ENCODE results near the gene RASA3. TPM values are rescaled to one million over a fixed set of nuclear protein-coding genes. Genes with fewer than 3 reads are reported as not detected.
"Not testable (repeated sequence)": the region's sequence is repeated elsewhere in the genome, so short reads cannot be mapped to it uniquely, and the experiment has no call there.

The RASA3 gene
- total and polyA plus RNA-seq, 2 of the 8 experiments (the other 6 are each of a cell fraction or from before 2014, with no cell fraction given) = 7.5 to 21.9 TPM

- POLR2A ChIA-PET (ENCODE audit: partially characterized antibody) = interaction anchor here (1.0 kb wide), 1 partner anchor 14 kb away, joined by 3 read pairs; no protein-coding TSS in a partner anchor
- not testable (repeated sequence) for FAIRE-seq
These were observed 6.3 kb downstream of the RASA3 start for GRCh38 chr13:114126086-114126485.

More at GRCh38 chr13:114126086-114126485, 6.3 kb downstream of the RASA3 start:
- not testable (repeated sequence) for H3K36me3 ChIP-seq (ENCODE audit: control insufficient read depth in 2 of 4, insufficient read depth in 4 of 4, low read length in 3 of 4); H2BK20ac ChIP-seq (ENCODE audit: low read length); H4K5ac ChIP-seq (ENCODE audit: insufficient read length, low read depth, low read length); H3K18ac ChIP-seq (ENCODE audit: extremely low read depth, low read length); DNase-seq (ENCODE audit: low read depth in 1 of 2, low spot score in 2 of 2); H3K4ac ChIP-seq (replicated peaks; ENCODE audit: insufficient read length, low read depth, low read length); H2AFZ ChIP-seq (ENCODE audit: low read length); H3K4me2 ChIP-seq (ENCODE audit: insufficient read depth in 1 of 2, low read depth in 2 of 2, low read length in 2 of 2); H4K20me1 ChIP-seq (replicated peaks in 1 of 2; ENCODE audit: control insufficient read depth in 1 of 2, insufficient read depth in 2 of 2, low read length in 2 of 2); H2BK120ac ChIP-seq (replicated peaks; ENCODE audit: low read depth, low read length); H2BK5ac ChIP-seq (ENCODE audit: low read depth, low read length); H3K27me3 ChIP-seq (replicated peaks in 1 of 4; ENCODE audit: control insufficient read depth in 3 of 4, extremely low read depth in 1 of 4, insufficient read depth in 3 of 4, low read length in 3 of 4); H3K4me3 ChIP-seq (ENCODE audit: extremely low read depth in 1 of 4, insufficient read depth in 2 of 4, low read depth in 3 of 4, low read length in 4 of 4); H3K23ac ChIP-seq (ENCODE audit: insufficient read length); H3K23me2 ChIP-seq (ENCODE audit: low read depth, low read length); H4K91ac ChIP-seq (replicated peaks; ENCODE audit: insufficient read length, low read length); H3K9ac ChIP-seq (replicated peaks in 1 of 4; ENCODE audit: extremely low read depth in 1 of 4, low read depth in 3 of 4, low read length in 3 of 4); H3K9me3 ChIP-seq (ENCODE audit: insufficient read depth in 2 of 2, low read depth in 1 of 2, low read length in 1 of 2); H2BK15ac ChIP-seq (ENCODE audit: low read length); H2AK5ac ChIP-seq (ENCODE audit: low read depth, low read length); H3K14ac ChIP-seq (ENCODE audit: insufficient read length); H4K8ac ChIP-seq (ENCODE audit: extremely low read depth, insufficient read depth, low read length); H3K56ac ChIP-seq (replicated peaks; ENCODE audit: insufficient read length, low read depth, low read length); H3K27ac ChIP-seq (ENCODE audit: low read depth, low read length); H2BK12ac ChIP-seq (ENCODE audit: low read depth, low read length)
- WGBS, 2 experiments (ENCODE audit: extremely low coverage in 1 of 2, insufficient coverage in 1 of 2, insufficient read length in 1 of 2, insufficient replicate concordance in 2 of 2, low coverage in 1 of 2, low lambda C conversion rate in 2 of 2, missing lambda C conversion rate in 1 of 2) = 93% methylated on average over 8 of the region's 14 CpGs; no CpG with 5 or more reads in 1 of the 2 experiments
- peaks cover 0 to 61% of the 10 kb centered on the region in 2 experiments; a peak in 3 of 4 replicates for H3K79me2 ChIP-seq (ENCODE audit: control insufficient read depth in 1 of 2, insufficient read depth in 2 of 2, low read length in 2 of 2)
- CTCF ChIA-PET (ENCODE audit: partially characterized antibody) = interaction anchor here (0.8 to 1.3 kb wide), 3 partner anchors 19 to 70 kb away, joined by 3 to 5 read pairs (median 3); no protein-coding TSS in a partner anchor
- H3K79me1 ChIP-seq (ENCODE audit: low read depth, low read length) = peaks cover 20% of the 10 kb centered on the region
- peaks cover 12 to 34% (median 22%) of the 10 kb centered on the region in 4 experiments for H3K4me1 ChIP-seq (replicated peaks in 1 of 4; ENCODE audit: control insufficient read depth in 3 of 4, insufficient read depth in 4 of 4, low read length in 3 of 4)
